ENCODE data around the gene PIGL.
"Not testable (repeated sequence)": the region's sequence is repeated elsewhere in the genome, so short reads cannot be mapped to it uniquely, and the experiment has no call there.

Gene PIGL

DNA sequence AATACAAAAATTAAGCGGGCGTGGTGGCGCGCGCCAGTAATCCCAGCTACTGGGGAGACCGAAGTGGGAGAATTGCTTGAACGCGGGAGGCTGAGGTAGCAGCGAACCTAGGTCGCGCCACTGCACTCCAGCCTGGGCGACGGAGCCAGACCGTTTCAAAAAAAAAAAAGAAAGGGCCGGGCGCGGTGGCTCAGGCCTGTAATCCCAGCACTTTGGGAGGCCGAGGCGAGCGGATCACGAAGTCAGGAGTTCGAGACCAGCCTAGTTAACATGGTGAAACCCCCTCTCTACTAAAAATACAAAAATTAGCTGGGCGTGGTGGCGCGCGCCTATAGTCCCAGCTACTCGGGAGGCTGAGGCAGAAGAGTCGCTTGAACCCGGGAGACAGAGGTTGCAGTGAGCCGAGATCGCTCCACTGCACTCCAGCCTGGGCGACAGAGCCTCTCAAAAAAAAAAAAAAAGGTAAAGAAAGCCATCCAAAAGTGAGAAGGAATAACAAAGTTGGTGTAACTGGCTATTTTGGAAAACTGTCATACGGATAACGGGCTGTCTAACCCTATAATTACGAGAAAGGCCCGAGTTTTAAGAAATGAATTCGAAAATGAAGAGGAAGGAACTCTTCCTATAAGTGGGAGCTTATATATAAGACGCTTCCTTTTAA lies 539 bp upstream of the PIGL start:
- not testable (repeated sequence) for DNase-seq (ENCODE audit: low read depth)

- no peak for DNase-seq (ENCODE audit: low read depth)
Observed at GRCh38 chr17:16222406-16222805, 5.4 kb downstream of the PIGL start.

DNA sequence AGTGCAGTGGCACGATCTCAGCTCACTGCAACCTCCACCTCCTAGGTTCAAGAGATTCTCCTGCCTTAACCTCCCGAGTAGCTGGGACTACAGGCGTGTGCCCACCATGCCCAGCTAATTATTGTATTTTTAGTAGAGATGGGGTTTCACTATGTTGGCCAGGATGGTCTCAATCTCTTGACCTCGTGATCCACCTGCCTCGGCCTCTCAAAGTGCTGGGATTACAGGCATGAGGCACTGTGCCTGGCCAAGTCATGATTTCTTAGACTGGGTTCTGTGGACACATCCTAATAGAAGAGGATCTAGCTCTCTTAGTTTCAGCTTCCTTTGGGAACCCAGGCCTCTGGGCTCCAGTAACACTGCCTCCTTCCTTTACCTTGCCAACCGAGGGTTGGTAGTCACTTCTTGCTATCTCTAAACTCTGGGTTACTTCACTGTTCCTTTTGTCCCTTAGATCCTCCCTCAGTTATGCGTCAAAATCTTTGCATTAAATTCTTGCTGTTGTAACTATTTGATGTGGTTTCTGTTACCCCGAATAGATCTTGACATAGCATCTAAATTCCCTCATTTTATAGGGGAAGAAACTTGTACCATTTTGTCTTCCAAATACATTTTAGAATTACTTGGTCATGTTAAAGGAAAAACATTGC lies 13.0 kb downstream of the PIGL start:
- not testable (repeated sequence) for DNase-seq (ENCODE audit: low read depth)

DNA sequence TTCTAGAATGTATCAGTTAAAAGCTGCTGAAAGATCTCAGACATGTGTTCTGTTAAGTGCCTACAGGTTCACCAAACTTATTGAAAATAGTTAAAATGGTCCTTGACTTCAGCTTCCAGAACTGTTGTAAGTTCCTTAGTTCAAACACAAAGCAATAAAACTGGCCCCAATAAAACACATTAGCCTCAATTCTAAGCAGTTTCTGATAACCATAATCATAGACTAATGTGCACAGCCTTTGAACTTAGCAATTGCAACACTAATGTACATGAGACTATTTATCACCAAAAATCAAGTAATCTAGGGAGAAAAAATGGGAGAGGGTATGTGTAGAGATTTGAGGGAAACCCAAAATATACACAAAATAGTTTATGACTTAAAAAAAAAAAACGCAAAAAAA lies 15.4 kb downstream of the PIGL start:
- DNase-seq (ENCODE audit: low read depth): no peak

GRCh38 chr17:16239931-16240330 lies 22.9 kb downstream of the PIGL start:
- DNase-seq (ENCODE audit: low read depth): no peak

GRCh38 chr17:16241906-16242399 lies 24.9 kb downstream of the PIGL start:
- no peak for DNase-seq (ENCODE audit: low read depth)

DNA sequence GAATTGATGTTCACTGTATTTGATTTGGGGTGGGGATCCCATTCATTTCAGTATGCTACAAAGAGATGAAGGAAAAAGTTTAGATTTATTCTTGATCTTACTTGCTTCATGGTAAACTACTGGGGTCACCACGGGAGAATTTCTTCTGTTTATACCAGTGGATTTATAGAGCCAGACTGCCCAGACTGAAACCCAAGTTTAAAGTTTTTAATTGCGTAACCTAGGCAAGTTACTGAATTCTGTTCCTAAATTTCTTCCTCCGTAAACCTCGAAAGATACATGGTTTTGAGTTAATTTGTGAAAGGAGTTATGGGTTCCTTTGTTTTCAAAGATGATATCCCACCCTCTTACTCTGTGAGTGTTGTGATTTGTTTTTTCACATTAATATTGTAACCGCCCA lies 26.4 kb downstream of the PIGL start:
- DNase-seq (ENCODE audit: low read depth): no peak

DNA sequence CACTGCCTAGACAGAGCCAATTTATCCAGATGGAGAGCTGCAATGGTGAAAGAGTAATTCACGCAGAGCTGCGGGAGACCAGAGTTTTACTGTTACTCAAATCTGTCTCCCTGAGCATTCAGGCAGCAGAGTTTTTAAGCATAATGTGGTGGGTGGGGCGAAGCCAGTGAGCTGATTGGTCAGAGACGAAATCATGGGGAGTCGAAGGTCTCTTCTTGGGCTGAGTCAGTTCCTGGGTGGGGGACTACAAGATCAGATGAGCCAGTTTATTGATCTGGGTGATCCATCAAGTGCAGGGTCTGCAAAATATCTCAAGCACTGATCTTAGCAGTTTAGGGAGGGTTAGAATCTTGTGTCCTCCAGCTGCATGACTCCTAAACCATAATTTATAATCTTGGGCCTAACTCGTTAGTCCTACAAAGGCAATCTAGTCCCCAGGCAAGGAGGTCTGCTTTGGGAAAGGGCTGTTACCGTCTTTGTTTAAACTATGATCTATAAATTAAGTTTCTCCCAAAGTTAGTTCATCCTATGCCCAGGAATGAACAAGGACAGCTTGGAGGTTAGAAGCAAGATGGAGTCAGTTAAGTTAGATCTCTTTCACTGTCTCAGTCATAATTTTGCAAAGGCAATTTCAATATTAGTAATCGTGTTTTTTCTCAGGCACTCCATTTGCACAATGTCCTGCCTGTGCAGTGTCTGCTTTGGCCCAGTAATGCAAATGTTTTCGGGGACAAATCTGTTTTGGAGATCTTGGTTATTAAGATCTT lies 27.0 kb downstream of the PIGL start:
- DNase-seq (ENCODE audit: low read depth): no peak

- DNase-seq (ENCODE audit: low read depth): no peak
Observed at GRCh38 chr17:16247586-16247984, 30.6 kb downstream of the PIGL start.

DNA sequence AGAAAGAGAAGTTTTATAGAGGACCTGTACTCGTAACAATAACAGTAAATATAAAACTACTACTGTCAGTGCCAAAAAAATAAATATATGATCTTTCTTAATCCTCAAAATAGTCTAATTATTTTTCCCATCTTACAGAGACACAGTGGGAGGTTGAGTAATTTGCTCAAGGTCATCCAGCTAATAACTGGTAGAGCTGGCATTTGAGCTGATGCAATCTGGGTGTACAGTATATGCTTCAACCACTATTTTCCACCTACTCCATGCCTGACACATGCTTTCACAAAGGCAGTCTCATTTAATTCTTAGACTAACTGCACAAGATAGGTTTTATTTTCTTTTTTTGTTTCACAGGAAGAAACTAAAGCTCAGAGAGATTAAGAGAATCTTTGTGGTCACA lies 33.6 kb downstream of the PIGL start:
- no peak for DNase-seq (ENCODE audit: low read depth)

GRCh38 chr17:16251043-16251442 lies 34.0 kb downstream of the PIGL start:
- no peak for DNase-seq (ENCODE audit: low read depth)

- no peak for DNase-seq (ENCODE audit: low read depth)
Observed at GRCh38 chr17:16251556-16251955, 34.5 kb downstream of the PIGL start.

GRCh38 chr17:16254773-16255400 lies 37.9 kb downstream of the PIGL start:
- DNase-seq (ENCODE audit: low read depth): no peak

DNA sequence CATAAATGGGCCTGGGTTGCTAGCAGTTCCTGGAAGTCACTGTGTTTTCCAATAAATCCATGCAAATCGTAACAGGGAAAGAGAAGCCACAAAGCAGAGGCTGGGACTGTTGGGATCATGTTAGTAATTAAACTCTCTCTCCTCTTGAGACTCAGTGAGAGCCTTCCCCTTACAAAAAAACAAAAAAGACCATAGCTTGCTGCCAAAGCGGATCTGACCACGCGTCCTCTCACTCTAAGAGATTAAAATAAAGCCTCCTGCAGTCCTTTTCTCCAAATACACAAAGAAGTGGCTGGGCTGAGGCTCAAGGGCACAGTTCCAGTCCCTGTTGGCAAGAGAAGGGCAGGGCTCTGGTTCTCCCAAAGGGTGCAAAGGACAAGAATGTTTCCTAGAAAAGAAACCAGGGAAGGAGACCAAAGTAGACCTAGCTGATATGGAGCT lies 38.5 kb downstream of the PIGL start:
- DNase-seq (ENCODE audit: low read depth): no peak

- no peak for DNase-seq (ENCODE audit: low read depth)
Observed at GRCh38 chr17:16258901-16259300, 41.9 kb downstream of the PIGL start.

GRCh38 chr17:16259926-16260325 lies 42.9 kb downstream of the PIGL start:
- DNase-seq (ENCODE audit: low read depth): no peak

GRCh38 chr17:16261049-16261448 lies 44.0 kb downstream of the PIGL start:
- no peak for DNase-seq (ENCODE audit: low read depth)

- DNase-seq (ENCODE audit: low read depth): no peak
Observed at GRCh38 chr17:16262201-16262600, 45.2 kb downstream of the PIGL start.

- no peak for DNase-seq (ENCODE audit: low read depth)
Observed at GRCh38 chr17:16267174-16267573, 50.2 kb downstream of the PIGL start.

DNA sequence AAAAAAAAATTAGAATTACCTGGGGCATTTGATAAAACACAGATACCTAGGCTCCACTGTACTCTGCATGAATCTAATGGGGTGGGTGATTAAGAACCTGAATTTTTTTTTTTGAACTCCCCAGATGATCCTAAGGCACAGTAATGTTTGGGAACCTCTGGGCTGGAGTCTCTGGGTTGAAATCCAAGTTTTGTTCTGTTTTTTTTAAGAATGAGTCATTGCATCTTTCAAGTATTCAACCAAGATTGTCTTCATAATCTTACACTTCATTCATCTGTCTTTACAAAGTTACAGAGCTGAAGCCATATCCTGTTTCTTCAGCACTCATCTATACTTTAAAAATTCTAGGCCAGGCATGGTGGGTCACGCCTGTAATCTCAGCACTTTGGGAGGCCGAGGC lies 52.6 kb downstream of the PIGL start:
- no peak for DNase-seq (ENCODE audit: low read depth)

DNA sequence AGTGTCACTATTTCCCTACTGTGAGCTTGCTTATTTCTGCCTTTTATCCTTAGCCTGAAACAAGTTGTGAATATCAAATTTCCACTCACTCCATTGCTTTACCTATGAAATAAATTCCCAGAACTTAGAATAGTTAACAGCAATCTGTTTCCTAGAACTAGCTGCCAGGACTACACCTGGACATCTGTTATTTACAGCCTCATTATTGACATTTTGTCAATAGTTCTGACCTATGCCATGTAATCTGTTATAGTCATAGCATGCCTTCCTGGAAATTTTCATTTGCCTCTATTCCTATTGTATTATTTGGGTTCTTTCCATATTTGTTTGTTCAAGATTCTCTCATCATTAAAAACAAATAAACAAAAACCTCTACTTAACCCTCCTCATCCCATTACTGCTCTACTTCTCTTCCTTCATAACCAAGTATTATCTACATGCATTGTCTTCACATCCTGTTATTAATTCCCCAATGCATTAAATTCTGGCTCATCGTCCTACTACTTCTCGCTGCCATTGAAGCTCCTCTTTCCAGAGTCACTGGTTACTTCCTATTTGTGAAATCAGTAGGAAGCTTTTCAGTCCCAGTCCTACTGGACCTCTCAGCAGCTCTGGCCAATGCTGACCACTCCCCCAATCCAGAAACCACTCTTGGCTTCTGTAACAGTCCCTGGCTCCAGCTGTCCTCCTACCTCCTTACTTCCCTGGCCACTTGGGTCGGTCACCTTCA lies 55.3 kb downstream of the PIGL start:
- no peak for DNase-seq (ENCODE audit: low read depth)

DNA sequence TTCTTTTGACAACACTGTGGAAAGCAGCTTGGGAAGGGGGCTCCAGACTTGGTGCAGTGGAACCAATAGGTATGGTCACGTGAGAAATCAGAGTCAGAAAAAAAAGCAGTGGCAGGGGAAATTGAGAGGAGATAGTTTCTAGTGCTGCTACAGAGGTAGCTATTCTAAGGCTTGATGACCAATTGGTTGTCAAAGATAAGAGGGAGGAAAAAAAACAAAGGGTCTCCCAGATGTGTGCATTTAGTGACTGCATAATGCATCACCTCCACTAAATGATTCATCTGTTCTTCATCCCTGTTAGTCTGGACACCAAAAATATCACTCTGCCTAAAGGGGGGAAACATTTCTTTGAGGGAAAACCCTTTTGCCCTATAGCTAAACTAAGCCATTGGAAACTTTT lies 56.5 kb downstream of the PIGL start:
- DNase-seq (ENCODE audit: low read depth): no peak

All from stimulated activated CD8-positive, alpha-beta memory T cell treated with anti-CD3 and anti-CD28 coated beads, Interleukin-7, amount 100 ng/mL, for 24 hours (primary cell).